ENCODE results near the gene KCNJ16.

The KCNJ16 gene

GRCh38 chr17:70124723-70125122 is 49.7 kb downstream of the KCNJ16 start:
- POLR2A ChIA-PET = no interaction called here
- no peak for DNase-seq (ENCODE audit: extremely low spot score)
- CTCF ChIA-PET = no interaction called here
- TF ChIP-seq CTCF (IDR thresholded peaks at IDR 0.05; ENCODE audit: control extremely low read depth, extremely low read depth, low read depth, missing control alignments) = no peak

GRCh38 chr17:70127221-70127873 is 52.3 kb downstream of the KCNJ16 start:
- no peak for TF ChIP-seq CTCF (IDR thresholded peaks at IDR 0.05; ENCODE audit: control extremely low read depth, extremely low read depth, low read depth, missing control alignments)
- ChIA-PET POLR2A (no interaction called here), CTCF (interaction anchor here (1.1 to 1.6 kb wide), 4 partner anchors 9 to 18 kb away, joined by 4 to 5 read pairs (median 4); no protein-coding TSS in a partner anchor)
- no peak for DNase-seq (ENCODE audit: extremely low spot score)

DNA sequence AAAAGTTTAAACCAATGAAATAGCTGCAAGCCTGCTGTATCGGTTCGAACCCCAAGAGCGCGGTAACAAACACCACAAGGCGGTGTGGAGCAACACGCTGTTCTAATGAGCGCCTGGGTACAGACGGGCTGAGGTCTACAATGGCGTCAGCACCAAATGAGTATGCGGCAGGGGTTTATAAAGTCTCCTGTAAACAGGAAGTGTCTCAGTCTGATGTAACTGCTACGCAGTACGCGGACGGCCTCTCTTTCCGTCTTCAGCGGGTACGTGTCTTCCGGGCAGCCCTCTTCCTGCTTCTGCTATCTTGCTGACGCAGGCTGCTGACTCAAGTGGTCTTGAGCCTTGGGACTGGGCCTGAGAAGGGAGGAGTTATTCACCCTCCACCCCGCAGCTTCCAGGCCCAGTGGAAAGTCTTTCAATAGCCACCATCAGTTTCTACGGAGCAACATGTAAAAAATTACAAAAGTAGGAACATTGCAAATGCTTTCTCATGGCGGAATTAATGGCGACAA is 53.8 kb downstream of the KCNJ16 start:
- CTCF ChIA-PET = interaction anchor here (1.5 to 1.6 kb wide), 3 partner anchors 7 to 19 kb away, joined by 4 to 5 read pairs (median 4); no protein-coding TSS in a partner anchor

DNA sequence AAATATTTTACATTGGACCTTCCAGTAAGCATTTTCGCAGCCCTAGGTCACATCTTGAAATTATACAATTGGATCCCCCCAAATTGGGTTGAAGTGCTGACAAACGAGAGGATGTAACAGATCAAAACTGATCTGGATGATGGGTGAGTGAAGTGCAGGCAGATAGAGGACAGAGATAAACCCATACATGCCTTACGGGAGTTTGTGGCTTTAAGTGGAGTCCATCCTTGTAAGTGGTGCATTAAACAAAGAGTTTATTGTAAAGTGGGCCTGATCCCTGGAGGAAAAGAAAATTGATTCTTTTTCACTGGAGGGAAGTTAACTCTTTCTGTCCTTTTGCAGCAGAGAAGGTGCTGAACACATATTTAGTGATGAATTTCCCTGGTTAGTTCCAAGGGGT is 55.3 kb downstream of the KCNJ16 start:
- DNase-seq (ENCODE audit: extremely low spot score) = no peak
- no peak for TF ChIP-seq CTCF (IDR thresholded peaks at IDR 0.05; ENCODE audit: control extremely low read depth, extremely low read depth, low read depth, missing control alignments)
- ChIA-PET CTCF (no interaction called here), POLR2A (no interaction called here)

More for the DNA sequence above, 53.8 kb downstream of the KCNJ16 start:
- POLR2A ChIA-PET = no interaction called here
- no peak for DNase-seq (ENCODE audit: extremely low spot score)
- TF ChIP-seq CTCF (IDR thresholded peaks at IDR 0.05; ENCODE audit: control extremely low read depth, extremely low read depth, low read depth, missing control alignments) = no peak

DNA sequence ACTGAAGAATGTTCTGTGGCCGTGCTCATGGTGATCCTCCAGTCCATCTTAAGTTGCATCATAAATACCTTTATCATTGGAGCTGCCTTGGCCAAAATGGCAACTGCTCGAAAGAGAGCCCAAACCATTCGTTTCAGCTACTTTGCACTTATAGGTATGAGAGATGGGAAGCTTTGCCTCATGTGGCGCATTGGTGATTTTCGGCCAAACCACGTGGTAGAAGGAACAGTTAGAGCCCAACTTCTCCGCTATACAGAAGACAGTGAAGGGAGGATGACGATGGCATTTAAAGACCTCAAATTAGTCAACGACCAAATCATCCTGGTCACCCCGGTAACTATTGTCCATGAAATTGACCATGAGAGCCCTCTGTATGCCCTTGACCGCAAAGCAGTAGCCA is 57.5 kb downstream of the KCNJ16 start:
- TF ChIP-seq CTCF (IDR thresholded peaks at IDR 0.05; ENCODE audit: control extremely low read depth, extremely low read depth, low read depth, missing control alignments) = no peak
- POLR2A ChIA-PET = no interaction called here

GRCh38 chr17:70134042-70134441 is 59.0 kb downstream of the KCNJ16 start:
- POLR2A ChIA-PET = no interaction called here
- no peak for DNase-seq (ENCODE audit: extremely low spot score)
- CTCF ChIA-PET = no interaction called here
- no peak for TF ChIP-seq CTCF (IDR thresholded peaks at IDR 0.05; ENCODE audit: control extremely low read depth, extremely low read depth, low read depth, missing control alignments)

More for the DNA sequence above, 57.5 kb downstream of the KCNJ16 start:
- CTCF ChIA-PET = interaction anchor here (0.9 to 1.5 kb wide), 3 partner anchors 15 to 564 kb away, joined by 3 to 4 read pairs (median 4); no protein-coding TSS in a partner anchor
- DNase-seq (ENCODE audit: extremely low spot score) = no peak

Data from GM10248 (cell line).